Activated CD8-positive, alpha-beta memory T cell treated with anti-CD3 and anti-CD28 coated beads for 4 hours (primary cell): ENCODE results near the gene CYP2A13.
A peak's percentile ranks its signal among the peaks of the same experiment; 100 is the strongest.
"Not testable (repeated sequence)": the region's sequence is repeated elsewhere in the genome, so short reads cannot be mapped to it uniquely, and the experiment has no call there.

Source experiments
- DNase-seq, 2 donors: peaks; one replicate each; pipeline ENCODE4 v3.0.0-alpha.2; 2020; ENCODE audit warnings: low read depth in 2 of 2

Gene CYP2A13

DNA sequence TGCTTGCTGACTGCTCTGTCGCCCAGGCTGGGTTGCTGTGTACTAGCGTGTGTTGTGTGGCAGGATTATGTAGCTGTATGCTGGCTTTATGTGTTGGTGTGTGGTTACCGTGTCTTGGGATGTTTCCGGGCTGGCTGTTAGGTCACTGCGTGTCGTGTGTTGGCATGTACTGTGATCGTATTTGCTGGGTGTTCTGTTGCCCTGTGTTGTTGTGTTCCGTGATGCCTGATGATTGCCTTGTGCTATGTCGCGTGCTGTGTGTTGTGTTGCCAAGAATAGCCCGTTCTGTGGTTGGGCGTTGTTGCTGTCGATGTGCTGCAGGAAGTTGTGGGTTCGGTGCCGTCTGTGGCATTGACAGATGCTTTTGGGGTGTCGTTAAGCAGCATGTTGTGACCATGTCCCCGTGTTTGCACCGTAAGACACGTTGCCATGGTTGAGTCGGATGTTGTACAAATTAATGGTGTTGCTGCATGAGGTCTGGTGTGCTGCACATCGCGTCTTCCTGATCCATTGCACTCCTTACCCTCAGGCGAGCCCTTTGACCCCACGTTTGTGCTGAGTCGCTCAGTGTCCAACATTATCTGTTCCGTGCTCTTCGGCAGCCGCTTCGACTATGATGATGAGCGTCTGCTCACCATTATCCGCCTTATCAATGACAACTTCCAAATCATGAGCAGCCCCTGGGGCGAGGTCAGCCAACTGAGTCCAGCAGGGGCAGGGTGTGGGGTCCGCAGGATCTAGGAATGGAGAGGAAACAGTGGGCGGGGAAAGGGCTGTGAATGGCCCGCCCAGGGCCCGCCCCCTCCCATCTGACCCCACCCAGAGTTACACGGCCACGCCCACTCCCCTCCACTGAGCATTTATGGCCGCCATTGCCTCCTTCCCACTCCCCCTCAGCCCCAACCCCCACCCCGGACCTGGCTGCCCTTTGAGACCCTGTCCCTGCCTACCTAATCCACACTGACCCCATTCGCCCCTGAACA lies 33.0 kb downstream of the CYP2A13 start:
- DNase-seq: peak; percentile 38 to 58

DNA sequence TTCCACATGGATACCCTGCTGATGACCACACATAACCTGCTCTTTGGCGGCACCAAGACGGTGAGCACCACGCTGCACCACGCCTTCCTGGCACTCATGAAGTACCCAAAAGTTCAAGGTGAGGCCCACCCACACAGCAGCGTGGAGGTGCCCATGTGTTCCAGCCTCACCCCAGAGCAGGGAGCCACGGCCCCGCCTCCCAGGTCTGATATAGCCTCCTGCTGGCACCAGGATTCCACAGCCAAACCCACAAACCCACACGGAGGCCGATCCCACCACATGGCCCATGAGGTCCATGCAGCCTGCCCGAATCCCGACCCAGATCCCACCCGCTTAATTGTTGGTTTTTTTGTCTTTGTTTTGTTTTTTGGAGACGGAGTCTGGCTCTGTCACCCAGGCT lies 34.6 kb downstream of the CYP2A13 start:
- DNase-seq: not testable (repeated sequence)

DNA sequence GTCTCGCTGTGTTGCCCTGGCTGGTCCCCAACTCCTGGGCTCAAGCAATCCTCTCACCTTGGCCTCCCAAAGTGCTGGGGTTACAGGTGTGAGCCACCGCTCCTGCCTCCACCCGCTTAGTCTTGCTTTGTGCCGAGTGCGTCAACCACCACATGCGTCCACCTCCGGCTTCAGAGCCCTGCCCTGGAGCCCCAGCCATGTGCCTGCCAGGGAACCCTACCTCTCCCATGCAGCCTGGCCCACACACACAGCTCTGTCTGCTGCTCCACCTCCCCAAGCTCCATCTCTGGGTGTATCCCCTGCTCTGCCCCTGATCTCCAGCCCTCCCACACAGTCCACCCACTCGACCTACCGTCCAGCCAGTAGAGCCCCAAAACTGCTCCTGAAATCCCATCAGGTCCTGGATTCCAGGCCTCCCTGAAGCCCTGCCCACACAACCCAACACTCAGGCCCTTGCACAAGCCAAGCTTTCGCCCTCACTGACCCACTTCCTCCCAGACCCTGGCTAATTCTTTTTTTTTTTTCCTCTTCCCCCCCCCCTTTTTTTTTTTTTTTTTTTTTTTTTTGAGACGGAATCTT lies 35.6 kb downstream of the CYP2A13 start:
- no peak for DNase-seq

DNA sequence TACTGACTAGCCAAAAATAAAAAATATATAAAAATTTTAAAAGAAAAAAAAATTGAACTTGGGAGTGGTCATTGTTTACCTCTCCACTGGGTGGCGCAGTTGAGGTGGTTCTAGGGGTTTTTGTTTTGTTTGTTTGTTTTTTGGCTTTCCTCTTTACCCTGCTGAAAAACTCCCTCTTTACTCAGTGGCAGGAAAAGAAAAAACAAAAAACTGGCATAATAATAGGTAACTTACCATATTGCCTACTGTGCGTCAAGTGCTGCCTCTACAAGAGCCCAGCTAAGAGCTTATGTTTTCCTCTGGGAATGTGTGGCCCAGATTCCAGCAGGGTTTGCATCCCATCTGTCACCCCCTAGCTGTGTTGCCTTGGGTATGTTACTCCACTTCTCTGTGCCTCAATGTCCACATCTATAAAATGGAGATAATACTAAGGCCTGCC lies 38.5 kb downstream of the CYP2A13 start:
- not testable (repeated sequence) for DNase-seq

- DNase-seq: not testable (repeated sequence)
Observed at GRCh38 chr19:41127362-41127761, 39.1 kb downstream of the CYP2A13 start.

GRCh38 chr19:41127801-41128300 lies 39.6 kb downstream of the CYP2A13 start:
- DNase-seq: peak; percentile 42 to 61

- DNase-seq: no peak
Observed at GRCh38 chr19:41128692-41129091, 40.4 kb downstream of the CYP2A13 start.

GRCh38 chr19:41131186-41131585 lies 42.9 kb downstream of the CYP2A13 start:
- DNase-seq: no peak

DNA sequence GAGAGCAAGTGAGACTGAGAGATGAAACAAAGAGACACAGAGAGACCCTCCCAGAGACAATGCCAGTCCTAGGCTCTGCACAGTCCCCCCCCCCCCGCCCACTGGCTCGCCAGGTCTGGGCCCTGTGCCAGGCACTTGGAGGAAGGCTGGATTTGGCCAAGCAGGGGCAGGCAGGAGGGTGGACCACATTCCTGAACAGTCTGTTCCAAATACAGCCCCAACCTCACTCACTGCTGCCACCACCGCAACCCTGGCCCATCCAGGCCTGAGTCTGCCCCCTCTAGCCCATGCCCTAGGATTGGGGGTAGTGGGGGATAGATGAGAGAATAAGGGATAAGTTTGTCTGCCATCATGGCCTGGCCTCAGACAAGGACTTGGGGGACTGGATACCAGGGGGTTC lies 45.0 kb downstream of the CYP2A13 start:
- no peak for DNase-seq

- DNase-seq: no peak
Observed at GRCh38 chr19:41134616-41135015, 46.4 kb downstream of the CYP2A13 start.

DNA sequence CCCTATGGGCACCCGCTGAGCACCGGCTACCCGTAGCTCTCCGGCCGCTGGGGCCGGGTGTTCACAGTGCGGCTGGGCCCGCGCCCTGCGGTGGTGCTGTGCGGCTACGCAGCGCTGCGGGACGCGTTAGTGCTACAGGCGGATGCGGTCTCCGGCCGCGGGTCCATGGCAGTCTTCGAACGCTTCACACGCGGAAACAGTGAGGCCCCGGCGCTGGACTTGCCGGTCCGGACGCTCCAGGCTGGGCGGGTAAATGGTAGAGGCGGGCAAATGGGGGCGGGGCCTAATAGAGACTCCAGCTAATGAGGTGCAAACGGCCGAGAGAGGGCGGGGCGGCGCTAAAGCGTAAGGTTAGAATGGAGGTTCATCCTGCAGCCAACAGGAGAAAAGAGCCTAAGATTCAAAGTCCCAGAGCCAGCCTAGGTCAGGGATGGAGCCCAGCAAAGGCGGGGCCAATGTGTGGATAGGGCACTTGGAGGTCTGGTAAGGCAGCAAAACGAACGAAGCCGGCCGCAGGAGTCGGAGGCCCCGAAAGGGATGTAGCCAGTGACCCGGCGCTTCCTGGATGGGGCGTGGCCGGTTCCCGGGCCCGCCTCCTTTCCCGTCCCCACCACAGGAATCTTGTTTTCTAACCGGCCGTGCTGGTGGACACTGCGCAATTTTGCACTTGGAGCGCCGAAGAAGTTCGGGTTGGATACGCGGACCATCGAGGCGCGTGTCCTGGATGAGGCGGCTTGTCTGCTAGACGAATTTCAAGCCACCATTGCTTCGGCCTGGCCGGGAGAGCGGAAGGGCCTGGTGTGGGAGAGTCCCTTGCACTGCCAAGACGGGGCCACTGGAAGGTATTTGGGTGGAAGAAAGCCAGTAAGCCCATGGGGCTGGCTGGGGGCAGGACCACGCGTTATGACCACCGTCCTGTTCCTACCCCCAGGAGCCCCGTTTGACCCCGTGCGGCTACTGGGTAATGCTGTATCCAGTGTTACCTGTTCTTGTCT lies 47.4 kb downstream of the CYP2A13 start:
- DNase-seq: peak in 1 of 2 donors; percentile 14

- DNase-seq: no peak
Observed at GRCh38 chr19:41136636-41137455, 48.6 kb downstream of the CYP2A13 start.

DNA sequence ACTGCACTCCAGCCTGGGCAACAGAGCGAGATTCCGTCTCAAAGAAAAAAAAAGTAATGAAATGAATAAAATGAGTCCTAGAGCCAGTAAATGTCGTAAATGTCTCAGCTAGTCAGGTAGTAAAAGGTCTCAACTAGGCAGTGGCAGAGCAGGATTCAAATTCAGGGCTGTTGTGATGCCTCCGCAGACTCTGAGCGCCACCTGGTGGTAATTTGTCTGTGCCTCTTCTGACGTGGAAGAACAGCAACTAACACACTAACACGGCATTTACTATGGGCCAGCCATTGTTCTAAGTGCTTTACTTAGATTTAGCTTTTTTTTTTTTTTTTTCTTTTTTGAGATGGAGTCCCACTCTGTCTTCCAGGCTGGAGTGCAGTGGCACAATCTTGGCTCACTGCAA lies 56.2 kb downstream of the CYP2A13 start:
- peak; percentile 77 to 78 for DNase-seq
